HG03521 (cell line): ENCODE results near the gene COL6A5.

Source experiments
- ATAC-seq: cut with Tn5 transposase; IDR thresholded peaks from one replicate; pipeline ENCODE4 v1.9.1; 2021; ENCODE audit warnings: mild to moderate bottlenecking, moderate library complexity; ENCODE audit not compliant: unreplicated experiment

Gene COL6A5

GRCh38 chr3:130514681-130515080, 169.2 kb downstream of the COL6A5 start:
- no peak for ATAC-seq

- ATAC-seq = no peak
Measured at GRCh38 chr3:130515755-130516154, 170.3 kb downstream of the COL6A5 start.

- no peak for ATAC-seq
Measured at GRCh38 chr3:130516645-130517512, 171.4 kb downstream of the COL6A5 start, which contains the start of gene COL6A6. COL6A6 (plus strand) TSS chr3:130517177; CDS start chr3:130560365, 43,188 bp downstream.

GRCh38 chr3:130517602-130518001, 172.1 kb downstream of the COL6A5 start:
- no peak for ATAC-seq

- no peak for ATAC-seq
Measured at GRCh38 chr3:130519754-130520153, 174.3 kb downstream of the COL6A5 start.

- no peak for ATAC-seq
Measured at GRCh38 chr3:130522399-130522798, 176.9 kb downstream of the COL6A5 start.

GRCh38 chr3:130527426-130527825, 182.0 kb downstream of the COL6A5 start:
- no peak for ATAC-seq

- ATAC-seq = no peak
Measured at GRCh38 chr3:130528120-130528519, 182.6 kb downstream of the COL6A5 start.

- no peak for ATAC-seq
Measured at GRCh38 chr3:130529486-130530215, 184.2 kb downstream of the COL6A5 start.

GRCh38 chr3:130533247-130533646, 187.8 kb downstream of the COL6A5 start:
- no peak for ATAC-seq
